Right forelimb (tissue), 1 donor: ENCODE results near the gene MAPKBP1.
A peak's percentile ranks its signal among the peaks of the same experiment; 100 is the strongest.
"Not testable (repeated sequence)": the region's sequence is repeated elsewhere in the genome, so short reads cannot be mapped to it uniquely, and the experiment has no call there.

Experiments used
- DNase-seq: peaks from one replicate; pipeline ENCODE4 v3.0.0-alpha.2; 2018

Gene MAPKBP1, protein sequence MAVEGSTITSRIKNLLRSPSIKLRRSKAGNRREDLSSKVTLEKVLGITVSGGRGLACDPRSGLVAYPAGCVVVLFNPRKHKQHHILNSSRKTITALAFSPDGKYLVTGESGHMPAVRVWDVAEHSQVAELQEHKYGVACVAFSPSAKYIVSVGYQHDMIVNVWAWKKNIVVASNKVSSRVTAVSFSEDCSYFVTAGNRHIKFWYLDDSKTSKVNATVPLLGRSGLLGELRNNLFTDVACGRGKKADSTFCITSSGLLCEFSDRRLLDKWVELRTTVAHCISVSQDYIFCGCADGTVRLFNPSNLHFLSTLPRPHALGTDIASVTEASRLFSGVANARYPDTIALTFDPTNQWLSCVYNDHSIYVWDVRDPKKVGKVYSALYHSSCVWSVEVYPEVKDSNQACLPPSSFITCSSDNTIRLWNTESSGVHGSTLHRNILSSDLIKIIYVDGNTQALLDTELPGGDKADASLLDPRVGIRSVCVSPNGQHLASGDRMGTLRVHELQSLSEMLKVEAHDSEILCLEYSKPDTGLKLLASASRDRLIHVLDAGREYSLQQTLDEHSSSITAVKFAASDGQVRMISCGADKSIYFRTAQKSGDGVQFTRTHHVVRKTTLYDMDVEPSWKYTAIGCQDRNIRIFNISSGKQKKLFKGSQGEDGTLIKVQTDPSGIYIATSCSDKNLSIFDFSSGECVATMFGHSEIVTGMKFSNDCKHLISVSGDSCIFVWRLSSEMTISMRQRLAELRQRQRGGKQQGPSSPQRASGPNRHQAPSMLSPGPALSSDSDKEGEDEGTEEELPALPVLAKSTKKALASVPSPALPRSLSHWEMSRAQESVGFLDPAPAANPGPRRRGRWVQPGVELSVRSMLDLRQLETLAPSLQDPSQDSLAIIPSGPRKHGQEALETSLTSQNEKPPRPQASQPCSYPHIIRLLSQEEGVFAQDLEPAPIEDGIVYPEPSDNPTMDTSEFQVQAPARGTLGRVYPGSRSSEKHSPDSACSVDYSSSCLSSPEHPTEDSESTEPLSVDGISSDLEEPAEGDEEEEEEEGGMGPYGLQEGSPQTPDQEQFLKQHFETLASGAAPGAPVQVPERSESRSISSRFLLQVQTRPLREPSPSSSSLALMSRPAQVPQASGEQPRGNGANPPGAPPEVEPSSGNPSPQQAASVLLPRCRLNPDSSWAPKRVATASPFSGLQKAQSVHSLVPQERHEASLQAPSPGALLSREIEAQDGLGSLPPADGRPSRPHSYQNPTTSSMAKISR (N-terminal part only)

DNA sequence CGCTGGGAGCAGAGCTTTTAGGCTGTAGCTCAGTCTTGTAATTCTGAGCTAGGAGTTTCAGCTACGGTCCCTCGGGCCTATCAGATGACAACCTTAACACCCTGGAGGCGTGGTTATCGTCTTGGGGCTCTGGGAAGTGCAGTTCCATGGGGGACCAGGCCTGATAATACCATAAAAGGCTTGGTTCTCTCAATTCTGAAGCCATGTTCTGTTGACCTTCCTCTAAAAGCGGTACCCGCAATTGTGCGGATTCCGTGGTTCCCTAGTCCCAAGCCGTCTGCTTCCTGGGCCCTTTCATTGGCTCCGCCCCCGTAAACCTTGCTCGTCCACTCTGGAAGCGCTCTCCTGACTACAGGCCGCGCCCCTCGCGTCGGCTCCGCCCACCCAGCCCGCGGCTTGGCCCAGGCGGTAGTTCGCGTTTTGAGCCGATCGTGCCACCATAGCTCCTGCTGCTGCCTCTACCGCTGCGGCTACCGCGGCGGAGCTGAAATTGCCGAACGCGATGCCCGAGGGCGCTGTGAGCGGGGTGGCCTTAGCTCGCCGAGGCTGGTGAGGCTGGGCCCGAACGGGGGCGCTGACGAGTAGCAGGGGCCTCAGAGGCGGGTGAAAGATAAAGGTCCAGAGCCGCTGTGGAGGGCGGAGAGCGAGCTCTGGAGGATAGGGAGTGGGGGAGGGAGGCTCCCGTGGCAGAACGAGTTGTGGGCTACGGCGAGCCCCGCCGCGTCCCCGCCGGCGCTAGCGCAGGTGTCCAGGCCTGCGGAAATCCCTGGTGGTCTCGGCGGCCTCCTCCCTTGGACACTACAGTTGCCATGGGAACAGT is at the start of gene MAPKBP1:
Gene MAPKBP1, plus strand, starts transcription at position 423 of the 820 bp plus-strand sequence. CDS start 792 bp downstream, outside the sequence.
- DNase-seq = peak; percentile 98

DNA sequence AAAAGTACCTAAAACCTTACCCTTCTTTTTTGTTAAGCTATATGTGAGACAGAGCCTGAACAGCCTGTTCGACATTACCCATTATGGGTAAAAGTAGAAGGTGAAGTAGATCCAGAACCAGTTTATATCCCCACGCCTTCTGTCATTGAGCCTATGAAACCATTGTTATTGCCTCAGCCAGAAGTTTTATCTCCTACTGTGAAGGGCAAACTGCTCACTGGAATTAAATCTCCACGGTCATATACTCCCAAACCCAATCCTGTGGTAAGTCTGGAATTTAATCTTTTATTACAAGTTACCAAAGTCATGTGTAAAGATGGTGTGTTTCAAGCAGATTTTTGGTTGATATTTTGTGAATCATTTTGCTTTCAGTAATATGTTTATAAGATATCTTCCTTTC is 47.1 kb upstream of the MAPKBP1 start:
- no peak for DNase-seq

DNA sequence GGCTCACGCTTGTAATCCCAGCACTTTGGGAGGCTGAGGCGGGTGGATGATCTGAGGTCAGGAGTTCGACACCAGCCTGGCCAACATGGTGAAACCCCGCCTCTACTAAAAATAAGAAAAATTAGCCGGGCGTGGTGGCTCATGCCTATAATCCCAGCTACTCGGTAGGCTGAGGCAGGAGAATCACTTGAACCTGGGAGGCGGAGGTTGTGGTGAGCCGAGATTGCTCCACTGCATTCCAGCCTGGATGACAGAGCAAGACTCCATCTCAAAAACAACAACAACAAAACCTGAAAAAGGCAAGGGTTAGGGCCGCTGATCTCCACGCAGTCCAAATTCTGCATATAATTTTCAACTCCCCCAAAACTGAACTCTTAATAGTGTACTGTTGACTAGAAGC is 46.2 kb upstream of the MAPKBP1 start:
- DNase-seq = not testable (repeated sequence)

DNA sequence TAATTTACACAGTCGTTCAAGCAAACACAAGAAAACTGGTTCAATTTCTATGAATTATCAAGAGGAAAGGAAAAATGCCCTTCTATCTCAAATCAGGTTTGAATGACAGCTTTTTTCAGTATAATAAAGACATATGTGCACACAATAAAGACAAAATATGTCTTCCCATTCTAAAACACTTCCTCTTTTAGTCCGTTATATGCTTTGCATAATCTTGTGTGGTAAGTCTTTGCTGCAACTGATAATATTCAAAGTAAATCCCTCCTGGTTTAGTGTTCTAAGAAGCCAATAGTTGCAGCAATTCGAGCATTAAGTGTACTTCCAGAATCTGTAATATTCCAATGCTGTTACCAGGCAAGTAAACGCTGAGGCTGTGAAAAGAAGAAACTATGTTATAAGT is 43.7 kb upstream of the MAPKBP1 start:
- DNase-seq = no peak

DNA sequence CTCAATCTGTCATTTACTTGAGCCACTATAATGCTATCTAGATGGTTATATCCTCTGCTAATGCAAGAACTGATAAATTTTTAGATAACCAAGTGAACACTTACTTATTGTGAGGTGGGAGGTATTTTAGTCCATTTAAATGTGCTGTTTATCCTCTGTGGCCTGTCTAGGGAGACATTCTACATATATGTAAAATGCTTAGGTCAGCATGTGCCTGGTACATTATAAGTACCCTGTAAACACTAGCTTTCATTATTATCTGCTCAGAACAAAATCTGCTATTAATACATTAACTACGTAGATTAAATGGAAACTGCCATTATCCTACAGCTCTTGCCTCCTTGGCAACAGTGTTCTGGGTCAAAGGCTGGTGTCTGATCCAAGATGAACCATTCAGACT is 41.8 kb upstream of the MAPKBP1 start:
- DNase-seq = no peak

DNA sequence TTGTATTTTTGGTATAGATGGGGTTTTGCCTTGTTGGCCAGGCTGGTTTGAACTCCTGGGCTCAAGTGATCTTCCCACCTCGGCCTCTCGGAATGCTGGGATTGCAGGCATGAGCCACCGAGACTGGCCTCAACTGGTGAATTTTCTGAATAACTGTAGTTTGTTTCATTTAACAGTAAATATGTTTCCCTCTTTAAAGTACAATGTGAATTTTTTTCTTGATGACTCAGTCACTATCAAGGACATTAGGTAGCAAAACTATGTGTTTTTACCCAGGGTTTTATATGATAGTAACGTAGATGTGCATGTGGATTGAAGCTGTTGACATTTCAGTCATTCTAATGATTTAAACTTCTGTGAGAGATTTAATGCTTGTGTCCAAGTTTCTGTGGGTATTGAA is 40.2 kb upstream of the MAPKBP1 start:
- DNase-seq = no peak

DNA sequence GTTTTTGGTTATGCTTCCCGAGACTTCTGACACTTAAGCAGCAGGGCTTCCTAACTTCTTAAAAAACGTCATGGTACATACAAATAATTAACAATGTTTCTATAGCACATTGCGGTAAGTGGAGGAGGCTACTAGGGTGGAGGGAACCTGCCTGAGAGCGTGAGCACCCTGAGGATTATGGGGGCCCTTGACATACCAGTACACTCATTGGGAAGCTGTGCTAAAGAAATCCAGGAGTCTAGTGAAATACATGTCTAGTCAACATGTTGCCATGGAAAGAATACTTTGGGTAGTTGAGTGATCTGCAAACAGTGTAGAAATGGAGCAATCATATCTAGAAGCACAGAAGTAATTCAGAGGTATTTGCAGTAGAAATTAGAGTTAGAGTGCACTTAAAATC is 39.2 kb upstream of the MAPKBP1 start:
- DNase-seq = no peak

DNA sequence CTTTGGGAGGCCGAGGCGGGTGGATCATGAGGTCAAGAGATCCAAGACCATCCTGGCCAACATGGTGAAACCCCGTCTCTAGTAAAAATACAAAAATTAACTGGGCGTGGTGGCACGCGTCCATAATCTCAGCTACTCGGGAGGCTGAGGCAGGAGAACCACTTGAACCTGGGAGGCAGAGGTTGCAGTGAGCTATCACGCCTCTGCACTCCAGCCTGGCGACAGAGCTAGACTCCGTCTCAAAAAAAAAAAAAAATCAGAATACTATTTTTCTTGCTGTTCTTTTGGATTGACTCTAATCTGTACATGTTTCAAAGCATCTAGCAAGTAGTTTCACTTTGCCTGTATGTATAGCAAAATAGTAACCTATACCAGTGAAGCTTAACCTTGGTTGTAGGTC is 38.8 kb upstream of the MAPKBP1 start:
- not testable (repeated sequence) for DNase-seq

DNA sequence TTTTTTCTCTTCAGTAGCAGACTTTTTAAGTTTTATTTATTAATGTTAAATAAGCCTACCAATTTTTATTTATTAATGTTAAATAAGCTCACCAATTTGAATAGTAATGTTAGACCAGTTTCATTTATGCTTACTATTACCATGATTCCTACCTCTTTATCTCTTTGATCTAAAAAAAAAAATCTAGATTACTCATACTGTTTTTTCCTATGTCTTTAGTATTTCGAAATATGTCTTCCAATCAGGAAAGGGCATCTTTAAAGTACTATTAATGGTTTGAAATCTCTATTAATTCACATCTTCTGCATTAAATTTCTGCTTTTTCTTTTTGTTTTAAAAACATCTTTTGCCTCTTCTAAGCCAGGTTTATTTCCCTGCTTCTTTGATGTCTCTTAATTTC is 27.5 kb upstream of the MAPKBP1 start:
- DNase-seq = no peak

DNA sequence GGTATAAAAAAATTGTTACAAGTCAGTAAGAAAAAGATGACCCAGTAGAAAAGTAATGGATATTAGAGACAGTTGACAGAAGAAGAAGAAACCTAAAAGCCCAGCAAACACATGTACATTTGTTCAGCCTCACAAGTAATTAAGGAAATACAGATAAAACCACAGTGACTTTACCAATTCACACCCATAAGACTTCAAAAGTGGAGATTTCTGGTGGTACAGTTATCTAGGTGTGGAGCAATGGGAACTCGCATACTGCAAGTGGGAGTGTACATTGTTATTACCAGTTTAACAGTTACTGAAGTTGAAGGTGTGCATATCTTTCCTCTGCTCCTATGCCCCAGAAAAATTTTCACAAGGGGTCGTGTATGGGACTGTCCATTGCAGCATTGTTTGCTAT is 18.1 kb upstream of the MAPKBP1 start:
- DNase-seq = no peak

DNA sequence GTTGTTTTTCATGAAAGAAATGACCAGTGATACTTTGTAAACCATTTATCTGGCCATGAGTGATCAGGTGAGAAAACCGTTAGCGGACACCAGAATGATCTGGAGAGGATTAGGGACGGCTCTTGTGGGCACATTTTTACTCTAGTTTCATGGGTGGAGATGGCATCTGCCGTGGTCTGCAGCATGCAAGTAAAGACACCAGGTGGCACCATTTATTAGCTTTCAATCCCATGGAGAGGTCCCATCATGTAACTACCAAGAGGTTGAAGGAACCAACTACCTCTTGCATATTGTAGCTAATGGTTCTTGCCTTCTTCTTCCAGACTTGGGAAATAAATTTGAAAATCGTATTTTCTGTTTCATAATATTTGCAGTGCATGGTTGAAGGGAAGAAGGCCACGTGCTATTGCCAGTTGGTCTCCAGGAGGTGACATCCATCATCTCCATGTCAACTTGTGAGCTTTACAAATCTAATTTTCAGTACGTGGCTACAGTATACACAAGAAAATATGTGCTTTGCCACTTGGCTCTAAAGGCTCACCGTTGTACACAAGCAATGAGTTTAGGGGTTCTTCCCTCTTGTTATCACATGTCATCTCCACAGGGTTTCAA is 1.5 kb upstream of the MAPKBP1 start:
- no peak for DNase-seq

DNA sequence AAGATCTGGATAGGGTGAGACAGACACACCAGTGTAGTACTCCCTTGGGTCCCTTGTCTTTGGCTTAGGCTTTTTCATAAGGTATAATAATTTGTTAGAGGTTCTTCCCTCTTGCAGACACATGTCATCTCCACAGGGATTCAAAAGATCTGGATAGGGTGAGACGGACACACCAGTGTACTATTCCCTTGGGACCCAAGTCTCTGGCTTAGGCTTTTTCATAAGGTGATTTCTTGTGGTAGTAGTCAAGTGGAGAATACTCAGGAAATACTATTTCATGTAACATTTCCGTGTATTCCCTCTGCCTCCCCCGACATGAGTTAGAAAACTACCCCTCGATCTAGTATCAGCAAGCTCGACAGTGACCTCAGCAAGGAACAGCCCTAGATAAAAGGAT is 954 bp upstream of the MAPKBP1 start:
- no peak for DNase-seq

DNA sequence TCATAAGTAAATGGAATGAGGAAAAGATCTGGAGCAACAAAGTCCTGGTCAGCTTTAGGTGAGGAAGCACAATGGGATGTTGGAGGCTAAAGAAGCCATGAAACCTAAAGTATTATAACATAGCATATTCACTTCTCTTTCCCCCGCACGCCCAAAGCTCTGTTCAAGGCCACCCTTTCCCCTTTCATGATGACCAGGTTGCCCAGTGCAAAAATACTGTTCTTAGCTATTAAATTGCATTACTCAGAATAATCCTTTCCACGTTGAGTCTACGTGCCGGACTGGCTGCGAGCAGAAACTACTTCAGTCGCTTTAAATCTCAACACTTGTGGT is 589 bp upstream of the MAPKBP1 start:
- no peak for DNase-seq

DNA sequence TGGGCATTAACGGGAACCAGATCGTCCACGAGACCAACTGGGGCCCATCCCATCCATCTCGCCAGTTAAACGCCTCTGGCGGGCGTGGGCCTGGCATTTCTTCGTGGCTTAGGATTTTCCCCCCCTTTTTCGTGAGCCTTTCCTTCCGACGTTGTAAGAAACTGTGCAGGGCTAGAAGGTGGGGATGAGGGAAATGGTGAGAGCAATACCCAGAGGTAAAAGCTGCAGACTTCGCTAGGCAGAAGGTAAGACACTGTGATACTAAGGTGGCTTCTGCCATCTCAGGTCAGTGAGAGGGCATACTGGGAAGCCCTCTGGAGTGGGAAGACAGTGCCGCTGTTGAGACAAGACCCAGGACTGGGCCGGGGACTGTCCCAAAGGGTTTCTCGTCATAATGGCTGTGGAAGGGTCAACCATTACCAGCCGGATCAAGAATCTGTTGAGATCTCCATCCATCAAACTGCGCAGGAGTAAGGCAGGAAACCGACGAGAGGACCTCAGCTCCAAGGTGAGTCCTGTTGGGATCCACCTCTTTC is 666 bp downstream of the MAPKBP1 start:
- DNase-seq = no peak

DNA sequence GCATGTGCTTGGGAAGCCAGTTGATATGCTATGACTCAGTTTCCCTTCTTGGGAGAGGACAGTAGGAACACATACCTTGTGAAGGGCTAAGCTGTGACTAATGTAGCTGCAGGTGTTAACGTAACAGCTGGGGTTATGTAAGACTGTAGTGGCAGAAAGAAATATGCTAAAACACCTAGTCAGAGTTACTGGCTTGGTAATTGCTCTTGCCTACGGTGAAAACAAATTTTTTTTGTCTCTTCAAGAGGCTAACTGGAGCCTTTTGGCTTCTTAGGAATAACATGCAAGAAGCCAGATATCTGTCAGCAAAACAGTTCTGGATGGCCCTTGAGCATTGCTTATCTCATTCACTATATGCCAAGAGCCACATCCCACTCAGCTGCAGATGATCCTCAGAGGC is 1.4 kb downstream of the MAPKBP1 start:
- no peak for DNase-seq

DNA sequence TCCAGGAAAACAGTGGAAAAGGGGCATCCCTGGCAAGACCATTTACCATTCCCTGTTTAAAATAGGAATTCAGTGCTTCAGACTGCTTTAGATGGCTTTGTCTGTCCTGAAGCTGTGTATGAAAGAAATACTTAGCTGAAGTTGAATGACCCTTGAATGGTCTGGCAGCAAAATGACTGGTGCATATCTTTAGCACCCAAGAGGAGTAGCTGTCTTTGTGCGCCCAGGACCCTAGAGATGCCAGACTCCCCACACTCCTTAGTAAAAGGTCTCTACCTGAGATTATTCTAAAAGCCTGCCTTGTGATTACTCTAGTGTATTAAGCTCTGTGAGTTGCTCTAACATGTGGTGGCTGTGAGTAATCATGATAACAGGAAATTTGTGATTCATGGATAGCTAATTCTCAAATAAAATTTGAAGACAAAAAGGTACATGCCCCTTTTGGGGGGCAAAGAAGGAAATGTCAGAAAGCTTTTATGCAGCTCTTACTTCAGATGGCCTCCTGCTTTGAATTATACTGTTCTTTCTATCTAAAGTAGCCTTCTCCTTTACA is 3.2 kb downstream of the MAPKBP1 start:
- DNase-seq = no peak

DNA sequence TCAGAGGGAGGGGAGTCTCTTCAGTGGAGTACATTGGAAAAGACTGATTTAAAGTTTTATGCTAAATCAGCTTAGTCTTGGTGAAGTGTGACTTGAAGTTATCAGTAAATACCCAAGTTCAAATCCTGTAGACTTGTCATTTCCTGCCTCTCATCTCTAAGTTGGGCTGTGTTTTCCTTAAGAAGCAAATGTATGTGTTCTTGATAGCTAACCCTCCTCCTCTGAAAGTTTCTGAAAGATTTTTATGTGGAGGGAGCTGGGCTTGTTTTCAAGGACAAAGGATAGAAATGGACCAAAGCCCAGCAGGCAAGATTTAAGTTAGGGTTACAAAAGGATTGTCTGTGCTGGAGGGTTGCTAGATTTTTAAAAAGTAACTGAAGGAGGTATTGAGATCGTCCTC is 4.2 kb downstream of the MAPKBP1 start:
- DNase-seq = no peak

DNA sequence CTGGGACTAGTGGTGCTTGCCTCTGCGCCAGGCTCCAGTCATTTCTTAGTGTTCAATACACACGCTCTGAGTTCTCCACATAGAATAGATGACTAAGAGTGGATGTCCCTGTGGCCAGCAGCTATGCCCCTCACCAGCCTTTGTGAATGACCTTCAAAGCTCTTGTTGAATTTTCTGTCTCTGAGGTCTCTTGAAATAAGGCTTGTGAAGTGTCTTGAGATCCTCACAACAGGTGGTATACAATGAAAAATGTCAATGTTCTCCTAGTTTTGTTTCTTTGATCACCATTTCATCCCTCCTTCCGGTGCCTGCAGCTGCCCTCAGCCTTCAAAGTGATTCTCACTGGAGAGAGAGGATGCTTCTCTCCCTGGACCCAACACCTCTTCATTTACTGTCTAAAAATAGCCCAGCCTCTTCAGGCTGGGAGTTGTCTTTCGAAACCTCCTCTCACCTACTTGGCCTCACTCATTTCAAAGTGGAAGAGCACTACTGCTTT is 5.4 kb downstream of the MAPKBP1 start:
- DNase-seq = no peak

DNA sequence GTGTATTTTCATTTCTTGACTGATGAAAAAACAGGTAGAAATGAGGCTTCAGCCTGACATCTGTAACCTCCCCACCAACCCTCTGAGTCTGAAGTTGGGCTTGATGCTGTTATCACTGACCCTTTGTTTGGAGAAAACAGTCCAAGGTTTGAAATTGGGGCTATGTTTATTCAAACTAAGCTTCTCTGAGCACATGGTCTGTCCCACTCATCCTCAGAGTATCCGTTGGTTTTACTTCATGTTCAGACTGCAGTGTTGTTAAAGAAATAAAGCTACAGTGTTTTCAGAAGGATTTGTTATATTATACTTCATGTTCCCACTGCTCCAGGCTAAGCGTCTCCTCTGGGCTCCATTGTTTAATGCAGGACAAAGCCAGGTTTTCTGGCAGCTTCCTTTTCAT is 6.0 kb downstream of the MAPKBP1 start:
- no peak for DNase-seq

DNA sequence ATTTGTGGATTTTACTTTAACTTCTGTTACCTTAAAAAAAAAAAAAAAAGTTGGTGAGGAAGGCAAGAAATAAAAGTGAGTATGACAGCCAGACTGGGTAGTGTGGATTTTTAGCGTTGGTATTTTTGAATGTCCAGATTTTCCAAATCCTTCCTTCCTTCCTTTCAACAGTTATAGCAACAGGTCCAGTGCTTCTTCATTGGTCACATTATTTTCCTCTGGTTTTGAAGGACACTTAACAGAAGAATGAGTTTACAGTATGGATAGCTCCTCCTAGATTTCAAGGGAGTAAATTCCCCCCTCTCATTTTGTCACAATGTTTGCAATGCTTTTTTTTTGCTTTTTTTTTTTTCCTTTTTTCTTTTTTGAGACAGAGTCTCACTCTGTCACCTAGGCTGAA is 6.4 kb downstream of the MAPKBP1 start:
- DNase-seq = no peak
